A549 (cell line): ENCODE results near the gene TOB1.

Experiments used
- EP300 ChIP-seq, 2 experiments: fragments of >200 bp; sonication (Bioruptor Twin); formaldehyde crosslinking; IDR thresholded peaks; 2 replicates in 1 of 2; 3 replicates in 1 of 2; pipeline ENCODE4 v1.6.1; 2016 to 2017
- NR3C1 ChIP-seq: fragments of >200 bp; sonication (Bioruptor Twin); formaldehyde crosslinking; IDR thresholded peaks from 3 replicates; pipeline ENCODE4 v1.6.1; 2017
- PHF8 ChIP-seq: fragments of 200-600 bp; sonication (generic); IDR thresholded peaks from 2 replicates; pipeline ENCODE4 v1.6.1; 2016; ENCODE audit warnings: low read depth, mild to moderate bottlenecking, antibody characterized with exemption, moderate library complexity, borderline replicate concordance
- POLR2A ChIP-seq: IDR thresholded peaks from 2 replicates; pipeline ENCODE4 v1.6.1; 2012; ENCODE audit warnings: mild to moderate bottlenecking, low read length
- SMC3 ChIP-seq: fragments of >200 bp; sonication (Bioruptor Twin); formaldehyde crosslinking; IDR thresholded peaks from 3 replicates; pipeline ENCODE4 v1.6.1; 2018; ENCODE audit warnings: inconsistent platforms

DNA sequence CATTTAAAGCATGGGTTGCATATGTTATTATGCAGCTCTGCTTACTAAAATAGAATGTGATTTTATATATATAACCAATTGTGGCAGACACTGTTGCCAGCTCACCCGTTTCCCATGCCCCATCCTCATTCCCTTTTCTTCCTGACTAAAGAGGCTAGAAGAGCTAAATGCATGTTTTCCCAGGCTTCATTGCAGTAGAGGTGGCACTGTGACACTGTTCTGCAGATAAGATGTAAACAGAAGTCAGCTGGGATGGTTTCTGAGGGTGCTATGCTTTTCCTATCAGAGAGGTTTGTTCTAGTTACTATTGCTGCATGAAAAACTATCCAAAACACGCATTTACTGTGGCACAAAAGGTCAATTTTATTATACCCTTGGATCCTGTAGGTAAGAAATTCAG lies 5.7 kb upstream of the TOB1 start:
- no peak for TF ChIP-seq POLR2A
- TF ChIP-seq EP300 (IDR thresholded peaks at IDR 0.05) = no peak
- TF ChIP-seq NR3C1 = no peak
- TF ChIP-seq SMC3 = no peak
- TF ChIP-seq PHF8 = no peak
